Activated CD8-positive, alpha-beta memory T cell treated with anti-CD3 and anti-CD28 coated beads, Interleukin-2, amount 50 U/mL, for 24 hours (primary cell): ENCODE data around the gene ZNF138.
A peak's percentile ranks its signal among the peaks of the same experiment; 100 is the strongest.

Experiments used
- DNase-seq: peaks from one replicate; pipeline ENCODE4 v3.0.0-alpha.2; 2020; ENCODE audit errors: extremely low read depth

Gene ZNF138

GRCh38 chr7:64875658-64876406, 81.6 kb downstream of the ZNF138 start:
- no peak for DNase-seq

- DNase-seq: peak; percentile 37
Observed at GRCh38 chr7:64876792-64877713, 82.8 kb downstream of the ZNF138 start.

- no peak for DNase-seq
Observed at GRCh38 chr7:64877714-64878610, 83.7 kb downstream of the ZNF138 start.

GRCh38 chr7:64878684-64879083, 84.5 kb downstream of the ZNF138 start:
- no peak for DNase-seq

- no peak for DNase-seq
Observed at GRCh38 chr7:64879086-64879730, 85.0 kb downstream of the ZNF138 start.

- no peak for DNase-seq
Observed at GRCh38 chr7:64879800-64880199, 85.6 kb downstream of the ZNF138 start.

- no peak for DNase-seq
Observed at GRCh38 chr7:64880322-64881297, 86.4 kb downstream of the ZNF138 start.

GRCh38 chr7:64881461-64882287, 87.4 kb downstream of the ZNF138 start:
- no peak for DNase-seq

- DNase-seq: no peak
Observed at GRCh38 chr7:64882341-64883112, 88.3 kb downstream of the ZNF138 start.
